NCI-H2029 treated with DMSO at 0.1 percent for 48 hours (cell line): Measurements from ENCODE around the gene LMNB1.
A peak's percentile ranks its signal among the peaks of the same experiment; 100 is the strongest.
"Not testable (repeated sequence)": the region's sequence is repeated elsewhere in the genome, so short reads cannot be mapped to it uniquely, and the experiment has no call there.

Experiments
- DNase-seq: peaks from one replicate; lab custom pipeline; 2025; lab: John Stamatoyannopoulos, UW

LMNB1 gene

DNA sequence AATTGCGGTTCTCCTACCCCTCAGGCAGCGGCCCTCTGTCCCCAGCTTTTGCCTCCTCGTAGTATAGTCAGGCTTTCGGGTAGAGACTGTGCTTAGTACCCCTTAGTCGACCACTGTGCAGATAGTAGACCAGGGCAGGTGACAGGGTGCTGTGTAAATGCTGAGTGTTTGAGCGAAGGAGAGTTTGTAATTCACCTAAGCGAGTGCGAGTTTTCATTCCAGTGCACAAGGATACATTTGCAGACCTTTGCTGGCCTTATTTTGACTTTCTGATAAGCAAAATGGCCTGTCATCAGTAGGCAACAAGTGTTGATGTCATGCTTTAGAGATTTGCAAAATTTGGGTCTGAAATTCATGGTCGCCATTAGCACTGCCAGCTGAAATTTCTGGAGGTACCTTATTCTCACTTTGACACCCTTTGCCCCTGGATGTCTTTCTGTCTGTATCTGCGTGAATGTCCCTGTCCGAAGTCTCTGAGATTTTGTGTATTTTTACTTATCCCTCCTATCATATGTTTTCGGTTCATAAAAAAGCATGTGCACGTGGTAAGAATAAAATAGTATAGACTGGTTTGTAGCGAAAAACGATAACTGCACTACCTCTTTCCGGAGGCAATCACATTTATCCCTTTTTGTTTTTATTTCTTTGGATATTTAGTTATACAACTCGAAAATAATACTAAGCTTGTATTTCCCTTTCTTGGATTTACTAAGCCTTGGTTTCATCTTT lies 1.9 kb downstream of the LMNB1 start:
- DNase-seq, result no peak

DNA sequence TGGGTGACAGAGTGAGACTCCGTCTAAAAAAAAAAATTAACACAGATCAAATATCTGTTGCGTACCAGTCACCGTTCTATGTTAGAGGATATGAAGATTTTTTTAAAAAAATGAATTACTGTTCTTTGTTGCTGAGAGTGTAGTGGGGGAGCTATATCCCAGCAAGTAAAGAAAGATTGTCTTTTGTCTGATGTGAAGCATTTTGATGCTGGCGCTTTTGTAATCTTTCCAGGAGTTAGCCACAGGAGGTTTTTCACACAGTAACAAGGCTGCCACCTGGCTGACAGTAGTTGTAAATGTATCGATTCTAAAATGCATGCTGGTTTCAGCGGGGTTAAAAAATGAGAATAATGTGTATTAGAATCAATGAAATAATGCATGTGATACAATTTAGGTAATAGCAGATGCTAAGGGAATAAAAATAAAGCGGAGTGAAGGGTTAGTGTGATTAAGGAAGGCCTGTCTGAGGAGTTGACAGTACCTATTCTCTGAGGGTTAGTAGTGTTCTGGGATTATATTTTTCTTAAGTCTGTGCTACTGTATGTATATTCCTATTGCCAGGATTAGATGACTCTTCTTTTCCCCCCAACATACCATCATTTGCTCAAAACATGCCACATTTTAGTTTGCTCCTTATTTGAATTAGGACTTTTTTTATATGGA lies 3.4 kb downstream of the LMNB1 start:
- DNase-seq, result peak; percentile 28

DNA sequence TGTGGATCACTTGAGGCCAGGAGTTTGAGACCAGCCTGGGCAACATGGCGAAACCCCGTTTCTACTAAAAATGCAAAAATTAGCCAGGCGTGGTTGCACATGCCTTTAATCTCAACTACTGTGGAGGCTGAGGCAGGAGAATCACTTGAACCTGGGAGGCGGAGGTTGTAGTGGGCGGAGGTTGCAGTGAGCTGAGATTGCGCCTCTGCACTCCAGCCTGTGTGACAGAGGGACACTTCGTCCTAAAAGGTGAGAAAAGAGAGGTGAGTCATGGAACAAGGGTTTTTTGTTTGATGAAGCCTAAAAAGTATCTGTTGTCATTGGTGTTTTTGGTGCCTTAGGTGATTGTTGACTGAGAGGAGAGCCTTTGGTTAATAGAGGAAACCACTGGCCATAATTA lies 11.5 kb downstream of the LMNB1 start:
- DNase-seq, result not testable (repeated sequence)

- DNase-seq, result no peak
These were observed 16.2 kb downstream of the LMNB1 start for GRCh38 chr5:126793097-126793496.

DNA sequence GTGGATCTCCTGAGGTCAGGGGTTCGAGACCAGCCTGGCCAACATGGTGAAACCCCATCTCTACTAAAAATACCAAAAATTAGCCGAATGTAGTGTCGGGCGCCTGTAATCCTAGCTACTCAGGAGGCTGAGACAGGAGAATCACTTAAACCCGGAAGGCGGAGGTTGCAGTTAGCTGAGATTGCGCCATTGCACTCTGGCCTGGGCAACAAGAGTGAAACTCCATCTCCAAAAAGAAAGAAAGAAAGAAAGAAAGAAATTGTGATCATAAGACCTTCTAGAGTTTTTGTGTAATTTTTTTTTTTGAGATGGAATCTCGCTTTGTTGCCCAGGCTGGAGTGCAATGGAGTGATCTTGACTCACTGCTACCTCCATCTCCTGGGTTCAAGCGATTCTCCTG lies 16.7 kb downstream of the LMNB1 start:
- DNase-seq, result not testable (repeated sequence)

GRCh38 chr5:126794157-126794828 lies 17.4 kb downstream of the LMNB1 start:
- DNase-seq, result peak; percentile 46

- DNase-seq, result no peak
These were observed 22.8 kb downstream of the LMNB1 start for GRCh38 chr5:126799780-126800179.

DNA sequence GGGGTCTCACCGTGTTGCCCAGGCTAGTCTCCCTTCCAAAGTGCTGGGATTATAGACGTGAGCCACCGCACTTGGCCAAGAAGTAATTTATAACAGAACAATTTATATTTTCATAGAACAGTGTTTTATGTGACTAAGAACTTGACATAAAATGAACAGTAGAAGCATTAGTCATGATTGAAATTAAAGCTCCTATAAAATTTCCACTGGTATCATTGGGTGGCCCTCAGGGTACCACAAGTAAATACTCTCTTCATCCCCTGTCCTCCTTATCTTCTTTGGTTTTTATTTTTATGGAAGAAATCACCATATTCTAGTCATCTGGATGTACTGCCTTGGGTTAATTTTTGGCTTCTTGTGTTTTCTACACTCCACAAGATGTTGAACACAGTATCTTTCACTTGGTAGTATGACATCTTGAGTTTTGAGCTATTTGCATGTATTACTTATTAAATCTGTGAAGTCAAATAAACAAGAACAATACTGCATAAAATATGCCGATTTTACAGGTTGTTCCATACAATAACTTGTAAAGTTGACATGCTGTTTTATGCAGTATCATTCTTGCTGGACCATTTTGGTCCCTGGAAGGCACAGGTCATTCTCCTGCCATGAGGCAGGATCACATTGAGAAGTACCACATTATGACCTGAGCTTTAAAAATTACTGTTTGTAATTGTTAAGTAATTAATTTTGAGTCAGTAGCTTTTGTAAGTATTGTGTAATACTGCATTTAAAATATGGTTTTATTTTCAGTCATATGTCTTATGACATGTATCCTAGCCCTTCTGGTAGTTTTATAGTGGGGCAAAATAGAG lies 24.4 kb downstream of the LMNB1 start:
- DNase-seq, result no peak

DNA sequence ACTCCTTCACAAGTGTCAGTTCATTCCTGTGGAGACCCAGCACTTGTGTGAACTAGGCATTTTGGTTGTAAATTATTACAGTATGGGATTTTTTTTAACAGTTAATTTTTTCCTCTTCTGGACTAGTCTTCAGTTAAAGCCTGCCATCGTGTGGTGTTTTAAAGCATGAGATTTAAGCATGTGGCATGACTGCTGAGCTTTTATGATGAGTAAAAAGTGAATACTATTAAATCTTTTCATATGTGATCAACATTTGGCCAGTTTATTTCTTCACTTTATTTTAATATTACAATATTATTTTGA lies 25.0 kb downstream of the LMNB1 start:
- DNase-seq, result no peak

- no peak for DNase-seq
These were observed 28.1 kb downstream of the LMNB1 start for GRCh38 chr5:126805063-126805462.

- no peak for DNase-seq
These were observed 31.6 kb downstream of the LMNB1 start for GRCh38 chr5:126808521-126808988.

- no peak for DNase-seq
These were observed 33.0 kb downstream of the LMNB1 start for GRCh38 chr5:126809916-126810315.

DNA sequence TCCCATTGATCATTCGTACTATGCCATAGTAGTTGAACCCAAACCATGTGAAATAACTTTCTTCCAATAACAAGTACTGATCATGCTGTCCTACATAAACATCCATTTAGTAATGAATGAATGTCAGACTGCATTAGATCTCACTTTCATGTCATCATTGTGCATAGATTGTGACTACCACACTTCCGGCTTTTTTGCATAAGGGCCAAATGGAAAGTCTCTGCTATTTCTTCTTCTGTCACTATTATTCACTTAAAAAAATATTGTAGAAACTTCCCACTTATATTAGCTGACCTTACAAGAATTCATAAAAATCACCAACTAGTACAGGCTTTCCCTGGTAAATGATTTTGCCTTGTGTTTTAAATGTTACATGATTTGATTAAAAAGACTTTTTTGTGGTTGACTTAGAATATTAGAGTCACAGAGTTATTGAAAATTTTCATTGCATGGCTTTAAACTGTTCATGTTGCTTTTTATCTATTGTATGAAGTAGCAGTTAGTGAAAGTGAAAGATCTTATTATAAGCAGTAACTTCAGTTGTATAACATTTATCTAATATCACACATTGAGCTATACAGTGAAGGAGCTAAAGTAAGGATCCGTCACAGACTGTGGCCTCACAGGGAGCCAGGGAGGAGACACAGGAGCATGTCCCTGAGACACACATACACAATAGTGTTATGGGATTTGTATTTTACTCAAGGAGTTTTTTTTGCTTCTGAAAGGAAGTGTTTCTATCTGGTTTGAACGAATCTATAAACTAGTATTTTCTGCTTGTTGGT lies 33.9 kb downstream of the LMNB1 start:
- DNase-seq, result no peak

- no peak for DNase-seq
These were observed 34.7 kb downstream of the LMNB1 start for GRCh38 chr5:126811515-126812198.

DNA sequence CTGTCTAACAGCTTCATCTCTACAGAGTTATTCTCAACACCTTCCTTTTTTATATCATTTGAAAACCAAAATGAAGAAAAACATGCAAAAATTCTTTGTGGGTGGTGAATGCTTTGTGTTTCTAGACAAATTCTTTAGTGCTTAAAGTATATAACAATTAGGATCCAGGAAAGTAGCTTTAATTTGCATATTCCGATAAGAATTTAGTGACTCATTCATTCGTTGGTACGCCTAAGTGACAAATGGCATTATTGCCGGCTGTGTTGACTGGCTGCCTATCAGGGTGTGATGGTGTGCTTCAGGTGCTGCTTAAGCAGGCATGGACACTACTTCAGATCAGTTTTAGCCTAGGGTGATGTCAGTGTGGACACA lies 35.2 kb downstream of the LMNB1 start:
- no peak for DNase-seq

- not testable (repeated sequence) for DNase-seq
These were observed 36.9 kb downstream of the LMNB1 start for GRCh38 chr5:126813799-126814198.

DNA sequence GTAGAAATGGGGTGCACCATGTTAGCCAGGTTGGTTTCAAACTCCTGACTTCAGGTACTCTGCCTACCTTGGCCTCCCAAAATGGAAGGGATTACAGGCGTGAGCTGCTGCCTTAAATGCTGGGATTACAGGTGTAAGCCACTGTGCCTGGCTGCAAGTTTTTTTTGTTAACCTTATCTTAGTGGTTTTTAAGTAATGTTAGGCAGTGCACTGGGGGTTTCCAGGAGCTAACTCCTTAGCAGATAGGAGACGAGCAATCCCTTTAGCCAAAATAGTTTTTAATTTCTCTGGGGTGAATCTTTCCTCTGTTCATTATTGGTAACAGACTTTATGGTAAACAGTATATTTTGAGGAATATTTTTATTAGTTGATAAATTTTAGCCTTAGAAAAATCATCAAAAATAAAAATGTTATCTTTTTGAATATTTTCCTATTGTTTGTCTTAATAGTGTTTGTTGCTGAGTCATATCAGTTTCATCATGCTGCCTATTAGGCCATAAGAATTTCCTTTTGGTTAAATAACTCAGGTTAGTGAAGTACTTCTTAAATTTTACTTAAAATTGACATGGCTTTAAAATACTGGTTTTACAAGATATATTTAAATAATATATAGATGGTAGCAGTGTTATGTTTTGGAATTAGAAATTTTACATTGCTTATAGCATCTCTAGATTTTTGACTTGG lies 37.9 kb downstream of the LMNB1 start:
- DNase-seq, result no peak

DNA sequence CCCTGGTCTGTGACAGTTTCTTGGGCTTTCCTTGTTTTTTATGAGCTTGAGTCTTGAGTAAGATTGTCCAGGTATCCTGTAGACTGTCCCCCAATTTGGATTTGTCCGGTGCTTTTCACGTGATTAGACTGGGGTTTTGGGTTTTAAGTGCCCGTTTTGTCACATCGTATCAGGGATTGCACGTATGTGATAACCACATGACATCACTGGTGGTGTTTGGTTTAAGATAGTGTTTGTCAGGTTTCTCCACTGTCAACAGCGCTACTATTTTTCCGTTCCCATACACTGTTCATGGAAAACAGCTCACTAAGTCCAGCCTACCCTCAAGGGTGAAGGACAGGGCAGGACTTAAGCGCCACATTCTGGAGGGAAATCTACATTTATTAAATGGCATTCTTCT lies 39.7 kb downstream of the LMNB1 start:
- DNase-seq, result no peak

- no peak for DNase-seq
These were observed 41.8 kb downstream of the LMNB1 start for GRCh38 chr5:126818736-126819135.

DNA sequence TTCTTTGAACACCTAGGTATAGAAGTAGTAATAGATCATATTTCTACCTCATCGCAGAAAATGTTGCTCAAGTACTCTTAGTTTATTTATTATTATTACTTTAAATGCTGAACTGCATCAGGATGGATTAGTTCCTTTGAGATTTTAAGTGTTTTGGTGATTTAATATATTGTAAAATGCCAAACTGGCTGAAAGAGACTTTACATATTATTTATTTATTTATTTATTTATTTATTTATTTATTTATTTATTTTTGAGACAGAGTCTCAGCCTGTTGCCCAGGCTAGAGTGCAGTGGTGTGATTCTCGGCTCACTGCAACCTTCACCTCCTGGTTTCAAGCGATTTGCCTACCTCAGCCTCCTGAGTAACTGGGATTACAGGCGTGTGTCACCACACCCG lies 42.3 kb downstream of the LMNB1 start:
- DNase-seq, result no peak
